ENCODE data around the gene OR10D3.
"Not testable (repeated sequence)": the region's sequence is repeated elsewhere in the genome, so short reads cannot be mapped to it uniquely, and the experiment has no call there.

The OR10D3 gene

GRCh38 chr11:124194293-124195188, 11.4 kb downstream of the OR10D3 start:
- DNase-seq (ENCODE audit: low read depth), result no peak

GRCh38 chr11:124195189-124195734, 12.1 kb downstream of the OR10D3 start:
- peak; percentile 9 for DNase-seq (ENCODE audit: low read depth)

- no peak for DNase-seq (ENCODE audit: low read depth)
Measured at GRCh38 chr11:124197999-124198398, 14.9 kb downstream of the OR10D3 start.

GRCh38 chr11:124198897-124199296, 15.8 kb downstream of the OR10D3 start:
- no peak for DNase-seq (ENCODE audit: low read depth)

- no peak for DNase-seq (ENCODE audit: low read depth)
Measured at GRCh38 chr11:124199702-124200101, 16.6 kb downstream of the OR10D3 start.

- no peak for DNase-seq (ENCODE audit: low read depth)
Measured at GRCh38 chr11:124200671-124201070, 17.5 kb downstream of the OR10D3 start.

GRCh38 chr11:124202951-124203350, 19.8 kb downstream of the OR10D3 start:
- DNase-seq (ENCODE audit: low read depth), result no peak

GRCh38 chr11:124204008-124204407, 20.9 kb downstream of the OR10D3 start:
- DNase-seq (ENCODE audit: low read depth), result no peak

GRCh38 chr11:124207102-124207792, 24.1 kb downstream of the OR10D3 start:
- DNase-seq (ENCODE audit: low read depth), result no peak

GRCh38 chr11:124209824-124210357, 26.7 kb downstream of the OR10D3 start:
- no peak for DNase-seq (ENCODE audit: low read depth)

- no peak for DNase-seq (ENCODE audit: low read depth)
Measured at GRCh38 chr11:124210421-124210820, 27.3 kb downstream of the OR10D3 start.

GRCh38 chr11:124211321-124211720, 28.2 kb downstream of the OR10D3 start:
- no peak for DNase-seq (ENCODE audit: low read depth)

- no peak for DNase-seq (ENCODE audit: low read depth)
Measured at GRCh38 chr11:124214027-124214426, 30.9 kb downstream of the OR10D3 start.

GRCh38 chr11:124219126-124219525, 36.0 kb downstream of the OR10D3 start:
- DNase-seq (ENCODE audit: low read depth), result no peak

- no peak for DNase-seq (ENCODE audit: low read depth)
Measured at GRCh38 chr11:124222407-124222806, 39.3 kb downstream of the OR10D3 start.

- not testable (repeated sequence) for DNase-seq (ENCODE audit: low read depth)
Measured at GRCh38 chr11:124224618-124225423, 41.7 kb downstream of the OR10D3 start.

- DNase-seq (ENCODE audit: low read depth), result no peak
Measured at GRCh38 chr11:124225471-124225870, 42.3 kb downstream of the OR10D3 start.

- no peak for DNase-seq (ENCODE audit: low read depth)
Measured at GRCh38 chr11:124233376-124233775, 50.2 kb downstream of the OR10D3 start.
